DND-41 (cell line): ENCODE results near the gene DOLPP1.

Experiments
- ATAC-seq: fragments of 200-7000 bp; cut with Tn5 transposase; 3 replicates; pipeline ENCODE4 v1.9.1; 2021; ENCODE audit warnings: low read depth; ENCODE audit not compliant: insufficient read depth
- DNase-seq: peaks from one replicate; pipeline ENCODE4 v3.0.0-alpha.2; 2020
- H2AFZ ChIP-seq: 2 replicates; pipeline ENCODE4 v1.6.0; 2012; ENCODE audit warnings: low read depth, low read length
- H3K27ac ChIP-seq: 2 replicates; pipeline ENCODE4 v1.5.1; 2012; ENCODE audit warnings: low read length, inconsistent platforms
- H3K27me3 ChIP-seq: fragments of 200-600 bp; sonication (generic); 2 replicates; pipeline ENCODE4 v1.6.0; 2012; ENCODE audit warnings: low read length, mild to moderate bottlenecking, inconsistent platforms; ENCODE audit not compliant: insufficient read depth, poor library complexity
- H3K36me3 ChIP-seq: 2 replicates; pipeline ENCODE4 v1.5.1; 2012; ENCODE audit warnings: low read length, inconsistent platforms; ENCODE audit not compliant: insufficient read depth
- H3K4me1 ChIP-seq: 2 replicates; pipeline ENCODE4 v1.5.1; 2012; ENCODE audit warnings: mild to moderate bottlenecking, low read length; ENCODE audit not compliant: insufficient read depth
- H3K4me2 ChIP-seq: 2 replicates; pipeline ENCODE4 v1.6.0; 2012; ENCODE audit warnings: mild to moderate bottlenecking, moderate library complexity, low read length, inconsistent platforms; ENCODE audit not compliant: insufficient read depth
- H3K4me3 ChIP-seq, 2 experiments: fragments of 200-600 bp in 1 of 2; shearing (Covaris generic) in 1 of 2; 2 replicates each; pipeline ENCODE4 v1.5.1; 2012 to 2016; ENCODE audit warnings: inconsistent platforms in 2 of 2, low read length in 2 of 2, mild to moderate bottlenecking in 2 of 2, low read depth in 1 of 2, moderate library complexity in 1 of 2
- H3K79me2 ChIP-seq: 2 replicates; pipeline ENCODE4 v1.6.0; 2012; ENCODE audit warnings: low read length, inconsistent platforms; ENCODE audit not compliant: insufficient read depth
- H3K9ac ChIP-seq: 2 replicates; pipeline ENCODE4 v1.6.0; 2012; ENCODE audit warnings: low read depth, mild to moderate bottlenecking, inconsistent platforms, low read length, moderate library complexity
- H3K9me3 ChIP-seq: 2 replicates; pipeline ENCODE4 v1.5.1; 2012; ENCODE audit warnings: low read length, moderate library complexity, mild to moderate bottlenecking, inconsistent platforms; ENCODE audit not compliant: insufficient read depth, severe bottlenecking
- H4K20me1 ChIP-seq: 2 replicates; pipeline ENCODE4 v1.6.0; 2012; ENCODE audit warnings: low read length; ENCODE audit not compliant: insufficient read depth
- CTCF ChIP-seq: IDR thresholded peaks from 2 replicates; pipeline ENCODE4 v1.5.1; 2012; ENCODE audit warnings: borderline replicate concordance, low read length, moderate library complexity, mild to moderate bottlenecking; ENCODE audit not compliant: poor library complexity, severe bottlenecking; ENCODE audit errors: extremely low read depth
- EZH2 ChIP-seq: IDR thresholded peaks from 3 replicates; pipeline ENCODE4 v1.6.1; 2012; ENCODE audit warnings: borderline replicate concordance, low read depth, mild to moderate bottlenecking, moderate library complexity, low read length, inconsistent platforms; ENCODE audit not compliant: severe bottlenecking

DOLPP1 gene

GRCh38 chr9:129073404-129073803 lies 7.5 kb upstream of the DOLPP1 start:
- H2AFZ ChIP-seq, result no peak overlapping the region
- no peaks in the 10 kb centered on the region for H3K27me3 ChIP-seq
- peaks cover 13% of the 10 kb centered on the region for H3K36me3 ChIP-seq
- no peak overlapping the region for H3K9ac ChIP-seq
- H3K27ac ChIP-seq, result no peak overlapping the region
- H4K20me1 ChIP-seq, result no peaks in the 10 kb centered on the region; the same call in 1 of the 2 replicates
- no peak overlapping the region for H3K4me2 ChIP-seq
- no peaks in the 10 kb centered on the region for H3K4me1 ChIP-seq
- no peaks in the 10 kb centered on the region for H3K79me2 ChIP-seq
- H3K4me3 ChIP-seq, result no peak overlapping the region
- ATAC-seq (no peak), DNase-seq (no peak)
- TF ChIP-seq EZH2, result no peak
- H3K9me3 ChIP-seq, result no peaks in the 10 kb centered on the region

DNA sequence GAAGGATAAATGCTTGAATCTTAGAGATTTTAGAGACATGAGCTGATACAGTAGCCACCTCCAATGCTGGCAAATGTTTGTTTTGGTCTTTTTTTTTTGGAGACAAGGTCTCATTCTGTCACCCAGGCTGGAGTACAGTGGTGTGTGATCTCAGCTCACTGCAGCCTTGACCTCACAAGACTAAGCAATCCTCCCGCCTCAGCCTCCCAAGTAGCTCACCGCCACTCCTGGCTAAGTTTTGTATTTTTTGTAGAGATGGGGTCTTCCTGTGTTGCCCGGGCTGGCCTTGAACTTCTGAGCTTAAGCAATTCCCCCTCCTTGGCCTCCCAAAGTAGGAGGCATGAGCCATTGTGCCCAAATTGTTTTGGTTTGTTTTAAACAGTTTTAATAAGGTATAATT lies 6.8 kb upstream of the DOLPP1 start:
- Histone ChIP-seq H3K79me2 (no peaks in the 10 kb centered on the region), H3K4me2 (no peak overlapping the region), H2AFZ (no peak overlapping the region), H3K4me3 (no peak overlapping the region), H3K9ac (no peak overlapping the region), H3K36me3 (peaks cover 8% of the 10 kb centered on the region), H3K9me3 (no peaks in the 10 kb centered on the region), H3K4me1 (peaks cover 3% of the 10 kb centered on the region; the same call in 1 of the 2 replicates), H3K27ac (no peak overlapping the region), H3K27me3 (no peaks in the 10 kb centered on the region), H4K20me1 (no peaks in the 10 kb centered on the region; the same call in 1 of the 2 replicates)
- DNase-seq (no peak), ATAC-seq (no peak)
- TF ChIP-seq CTCF (no peak), EZH2 (no peak)

DNA sequence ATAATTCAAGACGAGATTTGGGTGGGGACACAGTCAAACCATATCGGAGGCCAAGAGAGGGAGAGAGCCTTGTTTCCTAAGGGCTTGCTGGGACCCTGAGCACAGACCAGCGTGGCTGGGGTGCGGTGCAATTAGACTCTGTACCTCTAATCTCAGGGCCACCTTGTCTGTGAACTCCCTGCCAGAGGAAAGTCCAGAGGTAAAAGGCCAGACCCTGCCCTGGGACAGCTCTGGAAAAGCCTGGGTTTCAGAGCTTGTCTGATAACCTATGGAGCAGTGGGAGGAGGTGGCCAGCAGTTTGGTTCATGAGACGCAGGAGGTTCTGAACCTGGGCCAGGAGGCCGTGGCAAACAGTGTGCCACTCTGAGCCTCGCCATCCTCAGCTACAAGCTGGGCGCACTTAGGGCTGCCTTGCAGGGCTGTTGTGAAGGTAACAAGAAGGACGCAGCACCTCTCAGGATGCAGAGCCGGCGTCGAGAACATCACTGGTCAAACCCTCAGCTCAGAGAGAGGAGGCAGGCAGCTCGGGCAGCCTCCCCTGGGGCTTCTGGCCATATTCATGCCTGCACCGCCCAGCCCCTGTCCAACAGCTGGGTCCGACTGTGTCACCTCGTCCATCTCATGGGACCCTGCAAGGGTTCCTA lies 4.8 kb upstream of the DOLPP1 start:
- no peak for TF ChIP-seq CTCF
- no peak for TF ChIP-seq EZH2
- no peaks in the 10 kb centered on the region for H3K27me3 ChIP-seq
- no peaks in the 10 kb centered on the region; the same call in 1 of the 2 replicates for H4K20me1 ChIP-seq
- H3K4me1 ChIP-seq, result peaks cover 19% of the 10 kb centered on the region
- H3K9ac ChIP-seq, result no peak overlapping the region
- H3K4me2 ChIP-seq, result no peak overlapping the region
- DNase-seq (no peak), ATAC-seq (no peak)
- no peak overlapping the region for H3K4me3 ChIP-seq
- H3K9me3 ChIP-seq, result no peaks in the 10 kb centered on the region
- no peaks in the 10 kb centered on the region for H3K36me3 ChIP-seq
- H2AFZ ChIP-seq, result no peak overlapping the region
- no peak overlapping the region for H3K27ac ChIP-seq
- no peaks in the 10 kb centered on the region for H3K79me2 ChIP-seq

- Histone ChIP-seq H3K9me3 (no peaks in the 10 kb centered on the region), H3K4me2 (no peak overlapping the region), H3K4me3 (no peak overlapping the region), H3K27ac (no peak overlapping the region), H3K79me2 (peaks cover 4% of the 10 kb centered on the region), H2AFZ (no peak overlapping the region), H3K9ac (no peak overlapping the region), H3K4me1 (peaks cover 20% of the 10 kb centered on the region), H3K36me3 (no peaks in the 10 kb centered on the region; the same call in 1 of the 2 replicates), H3K27me3 (no peaks in the 10 kb centered on the region), H4K20me1 (no peaks in the 10 kb centered on the region; the same call in 1 of the 2 replicates)
- DNase-seq (no peak), ATAC-seq (no peak)
- TF ChIP-seq CTCF (no peak), EZH2 (no peak)
These were observed 4.3 kb upstream of the DOLPP1 start for GRCh38 chr9:129076640-129077037.
